GM21390 (cell line): ENCODE measurements around the gene PTDSS2.

ENCODE experiments used
- ATAC-seq: cut with Tn5 transposase; IDR thresholded peaks from one replicate; pipeline ENCODE4 v1.9.1; 2021; ENCODE audit not compliant: unreplicated experiment

The PTDSS2 gene

DNA sequence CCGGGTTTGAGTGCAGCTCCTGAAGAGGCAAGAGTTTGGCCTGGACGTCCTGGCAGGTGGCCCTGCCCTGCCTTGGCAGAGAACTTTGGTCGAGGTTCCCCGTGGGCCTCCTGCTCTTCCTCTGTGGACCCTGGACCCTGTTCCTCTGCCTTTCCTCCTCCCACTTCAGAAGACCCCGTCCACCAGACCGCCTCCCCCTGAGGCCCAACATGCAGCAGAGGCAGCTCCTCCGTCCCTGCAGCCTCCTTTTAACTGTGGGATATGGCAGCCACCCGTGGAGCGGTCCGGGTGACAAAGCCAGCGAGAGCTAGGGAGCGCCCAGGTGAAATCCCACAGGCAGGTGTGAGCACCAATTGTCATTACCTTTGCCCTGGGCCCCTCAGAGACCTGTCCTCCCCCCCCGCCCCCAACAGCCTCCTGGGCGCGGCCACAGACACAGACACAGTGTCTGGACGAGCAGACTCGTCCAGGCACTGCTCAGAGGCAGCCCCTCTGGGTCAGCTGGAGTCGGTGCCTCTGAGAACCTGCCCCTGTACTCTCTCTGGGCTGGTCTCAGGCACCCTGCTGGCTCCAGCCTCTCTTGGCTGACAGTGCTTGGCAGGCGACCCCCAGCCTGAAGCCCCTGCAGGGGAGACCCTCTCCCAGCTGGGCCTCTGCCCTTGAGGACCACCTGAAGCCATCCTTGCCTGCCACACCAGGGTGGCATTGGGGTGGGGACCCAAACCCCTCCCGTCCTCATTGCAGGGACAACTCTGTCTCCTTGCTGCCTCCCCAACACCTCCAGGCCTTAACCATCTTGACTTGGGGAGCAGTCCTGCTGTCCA lies 4.1 kb upstream of the PTDSS2 start:
- ATAC-seq = no peak

DNA sequence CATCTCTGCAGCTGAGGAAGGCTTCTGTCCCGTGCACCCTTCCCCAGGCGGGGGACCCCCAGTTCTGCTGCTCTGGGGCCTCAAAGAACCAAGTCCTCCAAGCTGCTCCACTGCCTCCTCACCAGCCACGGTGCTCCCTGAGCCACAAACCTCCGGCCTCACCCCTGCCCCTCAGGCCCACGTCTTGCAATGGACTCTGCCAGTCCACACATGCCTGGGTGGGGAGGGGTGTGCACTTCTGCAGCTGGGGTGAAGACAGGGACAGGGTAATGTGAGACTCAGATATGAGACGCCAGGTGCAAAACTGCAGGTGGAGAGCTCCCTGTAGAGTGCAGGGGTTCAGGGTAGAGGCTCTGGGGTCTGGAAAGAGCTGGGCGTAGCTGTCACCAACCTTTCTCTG lies 3.2 kb upstream of the PTDSS2 start:
- no peak for ATAC-seq

DNA sequence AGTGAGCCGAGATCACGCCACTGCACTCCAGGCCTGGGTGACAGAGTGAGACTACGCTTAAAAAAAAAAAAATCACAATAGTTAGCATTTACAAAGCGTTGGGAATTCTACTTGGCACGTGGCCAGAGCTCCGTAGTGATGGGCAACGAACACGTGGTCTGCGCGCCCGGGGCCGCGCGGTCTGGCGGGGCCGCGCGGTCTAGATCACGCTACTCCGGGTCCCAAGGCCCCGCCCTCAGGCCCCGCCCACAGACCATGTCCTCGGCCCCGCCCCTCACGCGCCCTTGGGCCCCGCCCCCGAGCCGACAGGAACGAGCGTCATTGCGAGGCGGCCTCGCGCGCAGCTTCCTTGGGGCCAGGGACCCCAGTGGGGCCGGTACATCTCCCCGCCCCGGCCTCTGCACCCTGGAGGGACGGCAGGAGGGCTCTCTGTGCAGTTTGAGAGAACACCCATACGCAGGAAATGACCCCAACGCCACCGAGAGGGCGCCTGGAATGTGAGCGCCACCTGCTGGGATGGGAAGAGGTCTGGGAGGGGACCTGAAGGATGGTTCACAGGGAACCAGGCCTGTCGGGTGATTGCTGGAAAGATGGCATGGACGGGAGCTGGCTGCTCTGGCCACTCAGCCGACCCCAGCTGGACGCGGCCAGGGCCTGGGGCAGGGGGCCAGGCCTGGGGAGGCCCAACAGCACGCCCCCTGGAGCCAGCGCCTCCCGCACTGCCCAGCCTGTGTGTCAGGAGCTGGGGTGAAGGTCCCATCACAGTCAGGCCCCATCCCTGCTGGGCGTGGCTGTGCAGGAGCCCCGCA lies 2.0 kb upstream of the PTDSS2 start:
- ATAC-seq = peak; percentile 60

DNA sequence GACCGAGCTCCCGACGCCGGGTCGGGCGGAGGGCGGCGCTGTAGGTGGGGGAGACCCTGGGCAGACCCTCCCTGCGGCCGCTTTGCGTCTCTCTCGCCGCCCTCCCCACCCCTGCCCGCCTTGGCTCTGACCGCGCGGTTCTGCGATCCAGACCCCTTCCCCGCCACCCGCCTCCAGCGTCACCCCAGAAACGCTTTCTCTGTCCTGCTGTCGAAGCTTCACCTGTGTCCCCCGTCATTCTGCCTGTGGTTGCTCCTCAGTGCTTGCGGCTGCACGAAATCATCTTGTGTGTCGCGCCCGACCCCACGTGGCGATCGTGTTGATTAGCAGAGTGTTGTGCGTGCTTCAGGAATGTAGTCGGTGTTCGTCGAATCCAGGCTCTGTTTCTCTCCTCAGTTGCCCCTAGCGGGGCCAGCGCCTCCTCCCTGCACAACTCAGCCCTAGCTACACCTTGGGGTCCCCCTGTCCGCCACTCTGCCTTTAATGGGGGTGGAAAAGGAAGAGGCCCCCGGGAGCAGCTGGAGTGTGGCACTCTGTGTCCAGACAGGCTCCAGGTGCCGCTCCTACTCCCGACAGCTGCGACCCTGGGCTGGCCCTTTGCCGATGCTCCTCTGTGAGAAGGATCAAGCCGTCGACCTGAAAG lies 851 bp downstream of the PTDSS2 start:
- ATAC-seq = peak; percentile 1

DNA sequence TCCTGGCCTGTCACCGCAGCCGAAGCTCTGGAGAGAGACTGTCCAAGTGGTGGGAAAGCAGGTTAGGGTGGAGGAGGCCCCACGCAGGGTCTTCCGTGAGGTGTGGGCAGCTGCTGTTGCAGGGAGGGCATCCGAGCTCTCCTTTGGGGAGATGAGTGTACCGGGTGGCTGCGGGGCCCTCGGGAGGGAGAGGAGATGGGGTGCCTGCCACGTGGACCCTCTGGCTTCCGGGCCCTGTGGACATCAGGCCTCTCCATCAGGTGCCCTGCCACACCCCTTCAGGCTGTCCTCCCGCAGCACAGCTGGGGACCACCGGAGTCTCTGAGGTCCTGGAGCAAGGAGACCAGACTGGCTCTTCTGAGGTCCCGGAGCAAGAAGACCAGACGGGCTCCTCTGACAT lies 1.7 kb downstream of the PTDSS2 start:
- ATAC-seq = no peak

DNA sequence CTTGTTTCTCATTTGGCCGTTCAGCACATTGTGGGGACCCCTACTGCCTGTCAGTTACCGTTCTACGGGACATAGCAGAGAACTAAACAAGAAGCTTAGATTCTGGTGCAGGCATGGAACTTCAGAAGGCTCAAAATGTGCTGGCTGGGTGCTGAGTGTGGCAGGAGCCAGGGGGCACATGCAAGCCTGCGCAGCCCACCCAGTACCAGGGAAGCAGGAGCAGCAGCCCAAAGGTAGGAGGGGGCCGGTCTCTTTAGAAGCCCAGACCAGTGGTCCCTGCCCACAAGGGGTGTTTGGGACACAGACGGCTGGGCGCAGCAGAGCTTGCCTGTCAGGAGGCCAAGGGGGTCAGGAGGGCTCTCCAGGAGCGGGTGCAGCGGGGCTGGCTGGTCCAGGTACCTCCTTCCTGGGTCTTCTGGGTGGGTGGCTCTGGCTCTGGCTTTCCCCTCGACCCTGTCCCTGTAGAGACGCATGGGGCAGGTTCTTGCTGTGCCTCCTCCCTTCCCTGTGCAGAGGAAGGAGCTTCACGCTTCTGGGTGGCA lies 2.2 kb downstream of the PTDSS2 start:
- no peak for ATAC-seq

DNA sequence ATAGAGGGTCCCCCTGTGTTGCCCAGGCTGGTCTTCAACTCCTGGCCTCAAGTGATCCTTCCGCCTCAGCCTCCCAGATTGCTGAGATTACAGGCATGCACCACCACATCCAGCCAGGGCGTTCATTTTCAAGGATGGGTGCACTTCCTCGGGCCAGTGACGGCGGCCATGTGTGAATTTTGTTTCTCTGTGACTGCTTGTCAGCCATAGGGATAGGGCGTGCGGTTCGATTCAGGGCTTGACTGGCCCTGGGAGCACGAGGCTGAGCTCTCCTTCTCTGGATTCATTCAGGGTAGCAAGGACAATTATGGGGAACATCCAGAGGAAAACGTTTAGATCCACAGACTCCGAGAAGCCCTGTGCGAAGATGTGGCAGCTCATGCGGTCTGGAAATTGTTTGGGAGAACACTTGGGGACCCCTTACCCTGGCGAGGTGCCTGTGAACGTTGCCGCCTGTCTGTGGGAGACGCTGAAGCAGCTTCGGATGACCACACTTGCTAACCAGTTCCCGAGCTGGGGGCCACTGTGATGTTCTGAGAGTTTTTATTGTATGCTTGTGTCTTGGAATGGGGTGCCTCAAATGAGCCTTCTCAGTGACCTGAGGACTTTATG lies 2.9 kb downstream of the PTDSS2 start:
- ATAC-seq = no peak

DNA sequence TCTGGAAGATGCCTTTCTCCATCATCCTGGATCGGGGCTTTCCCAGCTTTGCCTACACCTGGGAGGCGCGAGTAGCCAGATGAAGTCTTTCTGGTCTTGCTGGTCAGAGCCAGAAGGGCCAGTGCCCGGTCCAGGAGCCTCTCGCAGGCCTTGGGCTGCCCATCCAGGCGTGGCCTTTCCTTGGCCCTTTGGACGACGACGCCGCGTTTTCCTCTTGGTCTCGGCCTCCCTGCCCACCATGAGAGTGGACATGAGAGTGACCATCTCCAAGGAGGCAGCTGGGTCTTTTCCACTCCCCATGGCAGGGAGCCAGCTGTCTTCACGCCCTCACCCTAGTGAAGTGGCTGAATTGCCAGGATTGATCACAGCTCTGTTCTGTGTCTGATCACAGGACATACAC lies 3.5 kb downstream of the PTDSS2 start:
- ATAC-seq = no peak

DNA sequence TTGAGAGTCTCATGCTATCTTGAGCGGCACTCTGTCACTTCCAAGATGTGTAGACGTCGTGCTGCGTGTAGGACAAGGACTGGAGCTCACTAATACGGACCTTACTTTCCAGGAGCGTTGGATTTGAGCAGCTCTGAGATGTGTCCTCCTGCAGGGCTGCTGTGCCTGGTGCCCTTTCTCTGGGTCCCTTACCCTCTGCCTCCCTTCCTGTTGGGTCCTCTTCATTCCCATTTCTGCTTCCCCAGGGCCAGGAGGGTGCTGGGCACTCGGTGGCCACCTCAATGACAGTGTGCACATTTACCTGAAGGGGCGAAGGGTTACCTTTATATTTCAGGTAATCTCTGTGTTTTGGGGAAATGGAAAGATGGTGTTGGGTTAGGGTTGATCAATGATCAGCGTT lies 4.0 kb downstream of the PTDSS2 start:
- ATAC-seq = no peak

DNA sequence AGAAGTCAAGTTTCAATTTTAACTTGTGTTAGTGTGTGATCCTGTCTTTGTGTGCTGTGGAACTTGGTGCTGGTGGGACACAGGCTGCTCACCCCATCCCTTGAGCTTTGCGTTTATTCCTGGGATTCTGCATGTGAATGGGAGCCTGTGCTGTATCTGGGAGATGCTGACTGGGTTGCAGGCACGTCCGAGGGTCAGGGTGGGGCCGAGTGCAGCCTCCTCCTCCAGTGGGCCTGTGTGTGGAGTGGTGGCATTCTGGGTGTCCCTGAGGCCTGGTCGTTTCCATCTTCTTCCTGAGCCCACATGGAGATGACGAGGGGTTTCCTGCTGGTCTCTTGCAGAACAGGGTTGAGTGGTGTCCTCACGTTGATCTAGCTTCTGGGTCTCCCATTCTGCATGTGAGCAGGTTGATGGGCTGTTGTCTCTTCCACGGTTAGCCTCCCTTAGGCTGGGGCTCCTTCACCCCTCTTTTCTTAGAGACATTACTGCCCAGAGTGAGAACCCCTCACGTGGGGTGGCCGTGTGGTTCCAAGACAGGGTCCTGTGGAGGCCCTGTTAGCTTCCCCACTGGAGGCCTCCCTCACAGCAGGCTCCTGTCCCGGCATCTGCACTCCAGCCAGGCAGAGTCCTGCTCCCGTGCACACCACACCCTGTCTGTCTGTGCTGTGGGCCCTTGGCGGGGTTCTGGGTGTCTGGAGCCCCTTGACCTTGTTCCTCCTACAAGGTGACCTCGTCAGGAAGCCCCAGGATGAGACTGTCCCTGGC lies 4.9 kb downstream of the PTDSS2 start:
- ATAC-seq = no peak

DNA sequence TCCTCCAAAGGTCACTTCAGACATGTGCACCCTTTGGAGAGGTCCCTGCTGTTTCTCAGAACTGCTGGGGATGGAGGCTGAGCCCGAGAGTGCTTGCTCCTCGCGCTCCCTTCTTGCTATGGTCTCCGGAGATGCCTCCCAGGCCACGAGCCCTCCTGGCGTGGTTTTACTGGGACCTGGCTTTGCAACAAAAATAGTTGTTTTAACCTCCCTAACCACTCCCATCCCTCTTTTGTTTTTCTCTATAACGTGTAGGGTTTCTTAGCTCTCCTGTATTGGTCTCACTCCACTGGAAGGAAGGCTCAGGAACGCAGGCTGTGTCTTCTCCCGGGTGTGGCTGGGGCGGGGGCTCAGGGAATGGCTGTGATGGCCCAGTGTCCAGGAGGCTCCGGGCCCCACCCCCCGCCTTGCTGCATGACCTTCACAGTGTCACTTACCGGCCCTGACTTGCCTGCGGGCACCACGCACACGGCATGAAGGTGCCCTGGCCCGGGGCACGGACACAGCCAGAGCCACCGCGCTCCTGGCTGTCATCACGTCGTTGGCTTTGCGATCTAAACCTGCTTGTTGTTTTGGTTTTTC lies 5.6 kb downstream of the PTDSS2 start:
- no peak for ATAC-seq

DNA sequence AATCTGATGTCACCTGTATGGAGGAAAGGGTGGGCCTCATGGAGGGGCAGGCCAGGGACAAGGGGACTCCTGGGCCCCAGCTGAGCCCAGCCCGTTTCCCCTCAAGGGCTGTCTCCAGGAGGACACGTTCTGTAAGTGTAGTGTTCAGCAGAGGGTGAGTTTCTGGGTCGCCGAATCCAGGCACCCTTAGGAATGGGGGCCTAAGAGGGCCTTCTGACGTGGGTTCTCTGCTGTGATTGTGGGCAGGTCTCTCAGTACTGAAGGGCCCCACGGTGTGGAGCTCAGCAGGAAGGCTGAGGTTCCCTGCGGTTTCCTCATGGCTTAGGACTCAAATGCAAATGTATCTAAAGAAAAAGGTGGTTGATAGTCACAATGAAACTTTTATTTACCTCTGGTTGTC lies 6.5 kb downstream of the PTDSS2 start:
- peak; percentile 54 for ATAC-seq

DNA sequence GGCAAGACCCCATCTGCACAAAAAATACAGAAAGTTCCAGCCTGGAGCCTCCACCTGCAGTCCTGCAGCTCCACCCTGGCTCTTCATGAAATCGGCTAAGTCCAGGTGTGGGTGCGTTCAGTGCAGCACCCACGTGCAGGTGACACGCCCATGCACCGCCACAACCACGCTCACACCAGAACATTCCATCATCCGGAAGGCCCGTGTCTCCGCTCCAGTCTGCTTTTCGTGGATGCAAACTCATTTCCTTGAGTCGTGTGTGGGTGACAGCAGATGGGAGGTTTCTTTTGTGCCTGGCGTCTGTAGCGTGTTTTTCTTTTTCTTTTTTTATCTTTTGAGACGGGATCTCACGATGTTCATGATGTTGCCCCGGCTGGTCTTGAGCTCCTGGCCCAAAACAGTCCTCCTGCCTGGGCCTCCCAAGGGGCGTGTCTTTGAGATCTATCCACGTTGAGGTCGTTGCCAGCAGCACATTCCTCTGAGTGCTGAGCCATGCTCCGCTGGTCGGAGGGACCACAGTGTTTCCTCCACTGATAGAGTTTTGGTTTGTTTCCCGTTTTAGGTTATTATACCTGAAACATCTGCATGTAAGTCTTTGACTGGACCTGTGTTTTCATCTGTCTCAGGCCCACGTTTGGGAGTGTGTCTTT lies 7.2 kb downstream of the PTDSS2 start:
- no peak for ATAC-seq

DNA sequence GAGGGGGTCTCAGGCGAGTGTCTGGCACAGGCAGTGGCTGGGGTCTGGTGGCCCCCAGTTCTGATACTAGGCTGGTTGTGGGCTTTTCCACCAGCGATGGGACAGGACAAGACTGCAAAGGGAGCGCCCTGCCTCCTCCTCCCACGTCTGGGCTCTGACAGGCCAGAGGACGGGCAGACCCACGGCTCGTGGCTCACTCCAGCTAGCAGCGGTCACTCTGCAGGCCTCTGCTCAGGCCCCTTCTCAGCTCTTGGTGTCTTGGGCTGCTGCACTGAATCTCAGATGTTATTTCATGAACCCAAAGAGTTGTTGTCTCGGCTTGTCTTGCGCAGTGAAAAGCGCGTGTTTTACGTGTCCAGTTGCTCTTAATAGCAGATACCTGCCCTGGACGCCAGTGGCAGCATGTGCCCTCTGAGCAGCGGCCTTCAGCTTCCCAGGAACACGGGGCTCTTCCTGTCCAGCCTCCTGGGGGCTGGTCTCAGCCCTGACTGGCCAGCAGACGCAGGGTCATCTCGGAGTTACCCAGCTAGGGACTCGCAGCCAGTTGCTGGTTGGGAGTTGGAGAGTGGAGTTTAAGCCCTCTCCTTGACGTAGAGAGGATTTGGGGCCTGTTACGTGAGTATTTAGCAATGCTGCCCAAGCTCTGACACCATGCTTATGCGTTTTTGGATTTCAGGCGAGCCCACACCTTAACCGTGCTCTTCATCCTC lies 9.6 kb downstream of the PTDSS2 start:
- ATAC-seq = no peak

DNA sequence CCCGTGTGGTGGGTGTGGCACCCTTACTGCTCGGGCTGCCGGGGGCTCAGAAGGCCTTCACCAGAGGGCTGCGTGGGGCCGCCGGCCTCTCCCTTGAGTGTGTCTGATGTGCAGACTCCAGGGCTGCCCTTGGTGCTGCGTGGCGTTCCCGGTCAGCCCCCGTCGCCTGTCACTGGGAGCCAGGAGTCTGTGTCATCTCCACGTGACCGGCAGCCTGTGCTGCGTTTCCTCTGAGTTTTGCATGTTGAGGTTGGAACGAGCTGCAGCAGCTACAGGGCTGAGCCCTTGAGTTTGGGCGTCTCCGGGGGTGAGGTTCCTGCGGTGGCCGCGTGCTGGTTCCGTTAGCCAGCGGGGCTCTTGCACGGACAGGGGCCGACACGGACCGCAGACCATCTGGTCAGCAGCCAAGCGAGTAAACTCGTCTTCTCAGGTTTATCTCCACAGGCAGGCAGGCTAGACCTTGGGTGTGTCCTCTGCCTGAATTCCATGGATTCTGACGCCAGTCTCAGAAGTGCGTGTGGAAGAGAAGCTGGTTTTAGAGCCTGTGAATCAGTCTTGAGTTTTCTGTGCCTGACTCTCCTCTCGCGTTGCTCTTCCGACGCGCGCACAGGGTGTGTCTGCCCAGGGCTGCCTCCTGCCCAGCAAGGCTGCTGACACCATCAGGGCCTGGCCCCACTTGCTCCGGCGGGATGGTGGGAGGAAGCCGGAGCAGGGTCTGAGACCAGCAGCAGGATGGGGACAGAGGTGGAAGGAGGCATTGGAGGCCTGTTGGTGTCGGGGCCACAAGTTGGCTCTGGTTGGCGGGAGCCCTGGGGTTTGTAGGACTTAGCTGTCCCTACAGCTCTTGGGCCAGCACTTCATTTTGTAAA lies 10.5 kb downstream of the PTDSS2 start:
- ATAC-seq = no peak

DNA sequence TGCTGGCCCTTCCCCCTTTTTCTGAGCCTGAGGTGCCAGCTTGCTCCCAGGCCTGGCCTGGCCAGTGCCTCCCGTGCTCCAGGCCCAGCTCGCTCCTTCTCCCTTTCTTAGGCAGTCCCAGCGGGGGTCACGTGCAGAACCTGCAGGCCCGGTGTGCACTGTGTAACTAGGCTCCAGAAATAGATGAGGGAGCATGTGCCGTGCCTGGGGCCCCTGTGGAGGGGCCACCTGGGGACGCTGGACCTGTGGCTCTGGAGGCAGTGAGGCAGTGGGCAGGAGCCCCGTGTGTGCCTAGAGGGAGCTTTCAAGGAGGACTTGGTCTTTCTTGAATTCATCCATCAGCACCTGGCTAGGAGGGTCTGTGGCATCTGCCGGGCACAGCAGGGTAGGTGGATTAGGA lies 11.5 kb downstream of the PTDSS2 start:
- no peak for ATAC-seq

DNA sequence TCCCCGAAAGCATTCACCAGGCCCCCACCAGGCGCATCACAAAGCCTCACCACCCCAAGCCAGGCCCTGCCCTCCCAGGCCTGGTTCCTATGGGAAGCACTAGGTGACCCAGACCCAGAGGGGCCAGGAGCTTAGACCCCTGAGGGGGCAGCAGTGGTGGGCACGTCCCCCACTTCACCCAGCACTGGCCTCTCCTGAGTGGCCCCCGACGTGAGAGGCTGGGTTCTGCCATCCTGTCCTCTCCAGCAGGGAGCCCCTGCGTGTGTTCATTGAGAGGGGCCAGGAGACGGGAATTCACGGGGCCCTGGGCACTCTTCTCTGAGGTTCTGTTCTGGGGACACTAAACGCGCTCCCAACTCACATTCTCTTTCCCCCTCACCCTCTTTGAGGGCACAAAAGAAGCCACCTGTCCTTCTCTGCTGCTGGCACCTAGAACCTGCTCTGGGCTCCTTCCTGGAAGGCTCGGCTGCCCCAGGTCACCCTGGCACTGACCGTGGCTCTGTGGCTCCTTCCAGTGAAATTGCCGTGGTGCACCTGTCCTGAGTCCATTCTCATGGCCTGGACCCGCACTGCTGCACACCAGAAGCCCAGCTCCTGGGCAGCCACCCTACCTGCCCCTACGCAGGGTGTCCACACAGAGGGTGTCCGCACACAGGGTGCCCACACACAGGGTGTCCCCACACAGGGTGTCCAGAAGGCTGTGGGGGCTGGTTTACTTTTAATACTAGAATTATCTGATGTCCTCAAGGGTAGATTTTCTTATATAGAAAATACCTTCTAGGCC lies 12.2 kb downstream of the PTDSS2 start:
- no peak for ATAC-seq
